Measurements from ENCODE around the gene MEGF11.

Gene MEGF11

GRCh38 chr15:66238318-66238717, 15.2 kb downstream of the MEGF11 start:
- DNase-seq, result no peak

- no peak for DNase-seq
Observed at GRCh38 chr15:66237513-66238235, 15.9 kb downstream of the MEGF11 start.

- DNase-seq, result no peak
Observed at GRCh38 chr15:66236806-66237375, 16.7 kb downstream of the MEGF11 start.

DNA sequence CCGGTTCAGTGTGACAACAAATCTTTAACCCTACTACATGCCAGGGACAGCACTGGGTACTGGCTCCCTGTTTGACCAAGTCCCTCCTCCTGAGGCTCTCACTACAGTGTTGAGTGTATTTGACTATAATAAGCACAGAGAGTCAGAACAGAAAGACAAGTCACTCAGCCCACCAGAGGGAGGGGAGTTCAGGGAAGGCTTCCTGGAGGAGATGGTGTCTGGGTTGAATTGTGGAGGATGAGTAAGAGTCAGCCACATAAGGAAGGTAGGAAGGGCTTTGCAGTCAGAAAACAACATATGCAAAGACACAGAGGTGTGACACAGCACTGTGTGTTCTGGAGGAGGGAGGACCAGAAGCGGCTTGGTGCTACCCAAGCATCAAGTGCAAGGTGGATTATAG, 17.7 kb downstream of the MEGF11 start:
- no peak for DNase-seq

DNA sequence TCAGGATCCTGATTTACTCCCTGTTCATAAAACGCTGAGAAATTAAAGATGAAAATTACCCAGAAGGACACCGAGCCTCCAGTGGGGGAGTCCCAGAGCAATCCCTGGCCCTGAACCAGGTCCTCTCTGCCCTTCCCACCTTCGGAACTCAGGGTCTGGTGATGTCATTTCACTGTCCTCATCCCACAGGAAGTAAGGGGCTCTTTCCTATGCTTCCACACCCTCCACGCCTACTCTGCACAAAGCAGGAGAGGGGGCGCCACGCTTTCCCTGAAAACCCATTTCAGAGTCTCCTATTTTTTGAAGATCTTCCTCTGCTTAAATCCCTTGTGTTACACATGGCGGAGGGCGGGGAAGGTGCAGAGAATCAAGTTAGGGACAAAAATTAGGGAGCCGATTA, 18.8 kb downstream of the MEGF11 start:
- no peak for DNase-seq

DNA sequence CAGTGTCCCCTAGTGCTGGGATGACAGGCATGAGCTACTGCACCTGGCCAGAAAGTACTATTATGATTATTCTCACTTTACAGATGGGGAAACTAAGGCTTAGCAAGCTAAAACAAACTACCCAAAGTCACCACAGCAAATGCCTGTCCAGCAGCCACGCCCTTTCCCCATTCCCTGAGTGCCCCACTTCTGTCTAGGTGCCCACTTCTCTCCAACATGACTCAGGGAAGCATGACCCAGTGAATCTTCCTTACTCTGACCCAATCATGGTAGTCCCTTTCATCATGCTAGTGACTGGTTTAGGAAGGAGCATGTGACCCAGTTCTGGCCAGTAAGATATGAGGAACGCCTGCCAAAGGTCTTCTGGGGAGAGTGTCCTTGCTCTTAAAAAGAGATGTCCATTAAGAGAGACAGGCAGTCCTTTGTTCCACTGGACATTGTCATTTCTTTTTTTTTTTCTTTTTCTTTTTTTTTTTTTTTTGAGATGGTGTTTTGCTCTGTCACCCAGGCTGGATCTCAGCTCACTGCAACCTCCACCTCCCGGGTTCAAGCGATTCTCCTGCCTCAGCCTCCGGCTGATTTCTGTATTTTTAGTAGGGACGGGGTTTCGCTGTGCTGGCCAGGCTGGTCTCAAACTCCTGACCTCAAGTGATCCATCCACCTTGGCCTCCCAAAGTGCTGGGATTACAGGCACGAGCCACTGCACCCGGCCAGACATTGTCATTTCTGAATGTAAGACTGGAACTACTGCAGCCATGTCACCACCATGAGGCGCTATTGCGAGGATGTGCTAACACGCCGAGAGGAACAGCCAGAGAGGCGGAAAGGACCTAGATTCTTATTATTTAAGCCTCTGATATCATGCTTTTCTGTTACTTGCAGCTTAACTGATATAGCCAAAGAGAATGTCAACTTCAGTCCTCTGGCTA, 19.8 kb downstream of the MEGF11 start:
- DNase-seq, result no peak

DNA sequence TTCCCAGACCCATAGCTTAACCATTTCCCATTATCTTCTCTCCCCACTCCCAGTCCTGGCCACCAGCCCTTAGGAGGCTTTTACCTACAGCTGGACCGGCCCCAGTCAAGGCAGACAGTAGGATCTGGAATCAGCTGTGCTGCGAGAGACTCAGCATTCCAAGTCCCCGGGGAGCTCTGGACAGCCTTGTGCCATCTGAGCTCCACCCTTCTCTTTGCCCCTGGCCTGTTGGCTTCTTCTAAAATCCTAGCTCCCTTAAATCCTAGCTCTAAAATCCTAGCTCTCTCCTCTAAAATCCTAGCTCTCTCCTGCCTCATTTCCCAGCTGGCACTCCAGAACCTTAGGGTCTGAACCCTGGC, 21.3 kb downstream of the MEGF11 start:
- DNase-seq, result no peak

GRCh38 chr15:66231394-66232266, 21.9 kb downstream of the MEGF11 start:
- no peak for DNase-seq

DNA sequence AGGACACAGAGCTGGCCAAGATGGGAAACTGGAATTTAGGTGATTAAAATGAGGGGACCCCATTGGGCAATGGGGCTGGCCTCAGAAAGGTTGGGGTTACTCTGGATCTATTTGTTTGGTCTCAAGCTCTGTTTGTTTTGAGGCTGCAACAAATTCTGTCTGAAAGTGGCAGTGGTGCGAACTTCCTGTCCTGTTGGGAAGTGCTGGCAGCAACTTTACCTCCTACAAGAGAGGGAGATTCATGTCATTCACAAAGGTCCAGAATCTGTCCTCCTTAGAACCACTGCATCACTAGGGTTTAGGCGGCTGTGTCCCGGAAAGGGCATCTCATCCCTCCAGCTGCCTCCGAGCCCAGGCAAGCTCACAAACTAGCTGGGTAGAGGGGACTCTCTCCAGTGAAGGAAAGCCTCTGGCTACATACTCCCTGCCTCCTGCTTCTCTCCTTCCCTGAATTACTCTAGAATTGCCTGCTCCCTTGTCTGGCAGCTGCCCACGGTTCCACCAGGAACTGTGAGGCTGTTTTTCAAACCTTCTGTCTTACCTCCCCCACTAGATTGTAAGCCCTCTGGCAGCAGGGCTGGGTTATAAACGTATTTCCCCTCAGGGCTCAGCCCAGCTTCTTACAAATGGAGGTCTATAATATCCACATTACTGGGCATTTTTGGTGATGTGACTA, 23.6 kb downstream of the MEGF11 start:
- no peak for DNase-seq

- no peak for DNase-seq
Observed at GRCh38 chr15:66228807-66229735, 24.5 kb downstream of the MEGF11 start.

DNA sequence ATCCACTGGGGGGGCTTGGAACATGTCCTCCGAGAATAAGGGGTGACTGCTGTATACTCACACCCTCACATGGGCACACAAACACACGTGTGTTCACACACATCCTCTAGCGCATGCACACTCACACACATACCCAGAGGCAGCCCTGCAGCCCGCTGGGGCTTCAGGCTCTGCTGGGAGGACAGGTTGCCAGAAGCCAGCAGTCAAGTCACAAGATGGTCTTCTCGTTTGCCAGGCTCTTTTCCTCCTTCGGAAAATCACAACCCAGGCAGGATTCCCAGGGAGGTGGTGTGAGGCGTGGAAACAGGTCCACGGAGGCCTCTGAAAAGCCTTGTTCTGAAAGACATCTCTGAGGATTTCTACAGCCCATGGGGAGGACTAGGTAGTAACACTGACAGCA, 26.8 kb downstream of the MEGF11 start:
- DNase-seq, result no peak

DNA sequence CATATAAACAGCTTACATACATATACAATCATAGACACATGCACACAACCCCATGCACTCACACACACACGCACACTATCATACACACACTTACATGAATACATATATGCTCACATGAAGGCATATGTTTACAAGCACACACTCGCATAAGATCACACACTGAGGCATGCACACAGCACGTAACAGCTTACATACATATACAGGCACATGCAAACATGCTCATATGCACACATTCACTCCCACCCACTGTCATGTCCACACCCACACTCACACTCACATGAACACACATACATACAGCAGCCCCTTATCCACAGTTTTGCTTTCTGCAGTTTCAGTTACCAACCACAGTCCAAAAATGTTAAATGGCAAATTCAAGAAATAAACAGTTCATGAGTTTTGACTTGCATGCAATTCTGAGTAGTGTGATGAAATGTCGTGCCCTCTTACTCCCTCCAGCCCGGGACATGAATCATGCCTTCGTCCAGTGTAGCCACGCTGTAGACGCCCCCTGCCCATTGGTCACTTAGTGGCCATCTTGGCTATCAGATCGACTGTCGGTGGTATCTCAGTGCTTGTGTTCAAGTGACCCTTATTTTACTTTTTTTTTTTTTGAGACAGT, 27.8 kb downstream of the MEGF11 start:
- DNase-seq, result no peak

GRCh38 chr15:66224946-66225345, 28.6 kb downstream of the MEGF11 start:
- DNase-seq, result no peak

DNA sequence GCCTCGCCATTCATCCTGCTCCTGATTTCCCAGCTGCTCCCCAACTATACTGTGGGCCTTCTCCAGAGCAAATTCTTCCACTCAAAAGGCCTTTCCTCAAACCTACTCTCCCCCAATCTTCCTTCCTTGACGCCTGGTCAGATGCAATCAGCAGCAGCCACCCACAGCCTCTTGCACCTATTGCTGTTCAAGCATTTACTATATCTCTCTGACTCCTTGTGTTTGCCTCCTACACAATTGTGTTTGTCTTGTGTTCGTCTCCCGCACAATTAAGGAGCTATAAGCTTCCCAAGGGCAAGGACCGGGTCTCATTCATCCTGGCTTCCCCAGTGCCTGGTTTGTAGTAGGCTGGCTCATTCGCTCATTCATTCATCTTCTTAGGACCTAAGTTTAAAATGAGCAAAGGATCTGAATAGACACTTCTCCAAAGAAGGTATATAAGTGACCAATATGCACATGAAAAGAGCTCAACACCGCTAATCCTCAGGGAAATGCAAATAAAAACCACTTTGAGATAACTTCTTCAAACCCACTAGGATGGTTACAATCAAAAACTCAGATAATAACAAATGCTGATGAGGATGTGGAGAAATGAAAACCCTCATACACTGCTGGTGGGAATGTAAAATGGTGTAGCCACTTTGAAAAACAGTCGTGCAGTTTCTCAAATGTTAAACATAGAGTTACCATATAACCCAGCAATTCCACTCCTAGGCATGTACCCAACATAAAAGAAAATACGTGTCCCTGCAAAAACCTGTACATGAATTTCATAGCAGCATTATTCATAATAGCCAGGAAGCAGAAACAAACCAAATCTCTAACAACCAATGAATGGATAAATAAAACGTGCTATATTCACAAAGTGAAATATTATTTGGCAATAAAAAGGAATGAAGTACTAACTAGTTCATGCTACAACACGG, 31.0 kb downstream of the MEGF11 start:
- no peak for DNase-seq

DNA sequence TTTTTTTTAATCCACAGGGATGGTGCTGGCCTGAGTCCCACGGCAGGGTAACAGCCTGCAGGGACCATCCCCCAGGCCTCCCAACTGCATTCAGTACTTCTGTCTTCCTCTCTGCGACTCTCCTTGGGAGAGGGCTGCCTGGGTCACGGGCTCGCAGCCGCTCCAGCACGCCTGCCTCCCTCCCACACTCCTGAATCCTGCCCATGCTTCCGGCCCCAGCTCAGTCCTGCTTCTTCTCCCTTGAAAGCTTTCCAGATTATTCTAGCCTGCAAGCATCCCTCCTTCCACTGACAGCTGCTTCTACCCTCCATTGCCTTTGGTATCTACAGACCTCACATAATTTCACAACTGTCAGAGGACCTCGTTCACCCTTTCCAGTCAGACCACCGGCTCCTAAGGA, 32.4 kb downstream of the MEGF11 start:
- DNase-seq, result no peak

- DNase-seq, result no peak
Observed at GRCh38 chr15:66220601-66221000, 32.9 kb downstream of the MEGF11 start.

GRCh38 chr15:66219339-66219738, 34.2 kb downstream of the MEGF11 start:
- no peak for DNase-seq

DNA sequence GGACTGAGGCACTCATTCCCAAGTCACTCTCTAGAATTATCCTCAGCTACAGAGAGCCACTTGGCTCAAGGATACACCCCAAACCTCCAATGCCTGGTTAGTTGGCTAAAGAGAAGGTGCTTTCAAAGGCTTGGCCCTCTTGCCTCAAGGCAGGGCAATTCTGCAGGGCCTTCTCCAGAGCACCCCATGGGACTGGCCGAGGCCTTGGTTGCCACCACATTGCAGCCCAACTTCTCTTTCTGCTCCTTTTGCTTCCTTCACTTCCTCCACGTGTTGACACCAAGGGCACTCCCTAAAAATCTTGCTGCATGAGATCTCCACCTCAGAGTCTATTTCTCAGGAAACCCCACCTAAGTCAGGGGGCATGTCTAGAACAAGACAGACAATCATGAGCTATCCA, 36.7 kb downstream of the MEGF11 start:
- no peak for DNase-seq

DNA sequence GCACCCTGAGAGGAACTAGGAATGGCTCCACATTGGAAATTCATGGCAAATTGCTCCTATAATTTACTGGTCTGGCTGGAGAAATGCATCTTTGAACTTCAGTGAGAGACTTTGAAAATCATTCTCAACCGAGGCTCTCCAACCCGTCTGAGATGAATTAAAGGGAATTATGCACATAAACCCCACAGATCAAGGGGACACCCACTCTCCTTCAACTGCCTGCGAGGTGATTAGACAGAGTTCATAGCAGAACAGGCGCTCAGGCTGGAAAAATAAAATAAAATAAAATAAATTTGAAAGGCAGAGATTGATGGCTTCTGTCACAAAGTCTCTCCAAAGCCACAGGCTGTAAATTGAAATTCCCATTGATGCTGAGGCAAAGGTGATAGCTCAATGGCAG, 37.7 kb downstream of the MEGF11 start:
- no peak for DNase-seq

- no peak for DNase-seq
Observed at GRCh38 chr15:66214246-66214645, 39.3 kb downstream of the MEGF11 start.

Measured in activated CD4-positive, alpha-beta T cell treated with anti-CD3 and anti-CD28 coated beads for 4 hours (primary cell).